ENCODE results near the gene ZNF106.

Gene ZNF106

GRCh38 chr15:42474827-42475226, 16.1 kb downstream of the ZNF106 start:
- TF ChIP-seq ZNF274 (IDR thresholded peaks at IDR 0.05; ENCODE audit: low read depth, low read length) (no peak), YY1 (IDR thresholded peaks at IDR 0.05; ENCODE audit: insufficient read depth, insufficient read length) (no peak), SUZ12 (IDR thresholded peaks at IDR 0.05; ENCODE audit: extremely low read depth, insufficient read depth, insufficient read length) (no peak)
- no peaks in the 10 kb centered on the region for H3K9me3 ChIP-seq (ENCODE audit: insufficient read depth, low read length)
- no peak for DNase-seq (ENCODE audit: low read depth, low spot score)

GRCh38 chr15:42471002-42471401, 19.9 kb downstream of the ZNF106 start:
- no peak for DNase-seq (ENCODE audit: low read depth, low spot score)
- Histone ChIP-seq H3K36me3 (ENCODE audit: insufficient read depth, insufficient read length, low read length) (peaks cover 7% of the 10 kb centered on the region), H3K4me3 (ENCODE audit: insufficient read length, low read depth) (no peak overlapping the region), H3K9ac (ENCODE audit: insufficient read length, low read depth) (no peak overlapping the region), H3K9me3 (ENCODE audit: insufficient read depth, low read length) (no peaks in the 10 kb centered on the region), H3K4me1 (ENCODE audit: insufficient read depth, insufficient read length) (no peaks in the 10 kb centered on the region), H3K27me3 (ENCODE audit: insufficient read depth, insufficient read length) (no peaks in the 10 kb centered on the region)
- no peak for TF ChIP-seq ZNF274 (IDR thresholded peaks at IDR 0.05; ENCODE audit: low read depth, low read length)
- no peak for TF ChIP-seq SUZ12 (IDR thresholded peaks at IDR 0.05; ENCODE audit: extremely low read depth, insufficient read depth, insufficient read length)
- no peak for TF ChIP-seq YY1 (IDR thresholded peaks at IDR 0.05; ENCODE audit: insufficient read depth, insufficient read length)

More at GRCh38 chr15:42474827-42475226, 16.1 kb downstream of the ZNF106 start:
- H3K27me3 ChIP-seq (ENCODE audit: insufficient read depth, insufficient read length): no peaks in the 10 kb centered on the region
- peaks cover 7% of the 10 kb centered on the region for H3K36me3 ChIP-seq (ENCODE audit: insufficient read depth, insufficient read length, low read length)
- no peak overlapping the region for H3K4me3 ChIP-seq (ENCODE audit: insufficient read length, low read depth)
- H3K9ac ChIP-seq (ENCODE audit: insufficient read length, low read depth): no peak overlapping the region
- no peaks in the 10 kb centered on the region for H3K4me1 ChIP-seq (ENCODE audit: insufficient read depth, insufficient read length)

DNA sequence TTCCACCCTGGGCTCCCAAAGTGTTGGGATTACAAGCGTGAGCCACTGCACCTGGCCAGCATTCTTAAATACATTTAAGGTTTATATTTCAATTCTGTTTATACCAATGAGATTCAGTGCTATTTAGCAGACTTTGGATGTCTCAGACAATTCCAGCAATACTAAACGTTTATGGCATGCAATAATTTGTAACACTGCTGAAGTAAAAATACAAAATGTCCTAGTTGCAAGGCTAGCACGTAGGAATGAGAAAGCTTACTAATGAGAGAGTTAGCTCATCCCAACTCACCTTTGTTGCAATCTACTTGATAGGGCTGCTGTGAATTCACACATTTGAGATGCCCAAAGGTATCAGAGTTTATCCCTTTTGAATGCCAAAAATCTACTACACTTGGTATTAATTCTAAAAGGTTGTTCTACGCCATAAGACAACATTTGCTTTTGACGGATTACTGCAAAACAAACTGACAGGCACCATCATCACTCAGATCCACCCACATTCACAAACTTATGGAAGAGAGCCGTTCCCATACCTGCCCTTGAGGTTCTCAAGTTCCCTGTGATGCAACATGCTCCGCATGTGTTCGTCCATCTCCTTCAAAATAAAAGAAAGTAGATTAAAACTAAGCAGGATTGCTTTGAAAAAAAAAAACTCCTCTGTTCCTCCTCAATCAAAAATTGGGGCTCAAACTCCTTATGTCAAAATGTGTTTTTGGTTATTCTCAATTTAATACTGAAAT, 25.3 kb downstream of the ZNF106 start:
- H3K4me1 ChIP-seq (ENCODE audit: insufficient read depth, insufficient read length): no peaks in the 10 kb centered on the region
- H3K4me3 ChIP-seq (ENCODE audit: insufficient read length, low read depth): no peak overlapping the region
- no peaks in the 10 kb centered on the region for H3K9me3 ChIP-seq (ENCODE audit: insufficient read depth, low read length)
- no peak for DNase-seq (ENCODE audit: low read depth, low spot score)
- peaks cover 15% of the 10 kb centered on the region for H3K36me3 ChIP-seq (ENCODE audit: insufficient read depth, insufficient read length, low read length)
- no peaks in the 10 kb centered on the region for H3K27me3 ChIP-seq (ENCODE audit: insufficient read depth, insufficient read length)
- no peak overlapping the region for H3K9ac ChIP-seq (ENCODE audit: insufficient read length, low read depth)
- TF ChIP-seq YY1 (IDR thresholded peaks at IDR 0.05; ENCODE audit: insufficient read depth, insufficient read length): no peak
- no peak for TF ChIP-seq SUZ12 (IDR thresholded peaks at IDR 0.05; ENCODE audit: extremely low read depth, insufficient read depth, insufficient read length)
- TF ChIP-seq ZNF274 (IDR thresholded peaks at IDR 0.05; ENCODE audit: low read depth, low read length): no peak

DNA sequence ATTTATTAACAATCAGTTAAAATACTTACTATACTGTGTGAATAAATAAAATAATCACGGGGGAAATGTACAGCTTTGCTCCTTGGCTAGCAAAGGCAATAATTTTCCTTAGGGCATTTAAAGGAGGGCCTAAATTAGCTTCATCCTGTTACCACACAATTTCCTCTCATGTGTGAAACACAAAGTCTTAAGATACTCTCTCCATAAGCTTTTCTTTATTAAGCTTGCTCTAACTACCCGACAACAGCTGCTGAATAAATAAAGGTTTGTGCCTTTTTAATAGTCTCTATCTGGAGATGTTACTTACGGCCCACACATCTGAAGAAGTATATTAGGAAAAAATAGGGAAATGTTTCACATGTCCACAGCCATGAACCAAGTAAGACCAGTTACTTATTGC, 29.7 kb downstream of the ZNF106 start:
- no peaks in the 10 kb centered on the region for H3K27me3 ChIP-seq (ENCODE audit: insufficient read depth, insufficient read length)
- H3K36me3 ChIP-seq (ENCODE audit: insufficient read depth, insufficient read length, low read length): peaks cover 11% of the 10 kb centered on the region
- H3K9ac ChIP-seq (ENCODE audit: insufficient read length, low read depth): no peak overlapping the region
- no peaks in the 10 kb centered on the region for H3K9me3 ChIP-seq (ENCODE audit: insufficient read depth, low read length)
- TF ChIP-seq YY1 (IDR thresholded peaks at IDR 0.05; ENCODE audit: insufficient read depth, insufficient read length) (no peak), ZNF274 (IDR thresholded peaks at IDR 0.05; ENCODE audit: low read depth, low read length) (no peak), SUZ12 (IDR thresholded peaks at IDR 0.05; ENCODE audit: extremely low read depth, insufficient read depth, insufficient read length) (no peak)
- no peaks in the 10 kb centered on the region for H3K4me1 ChIP-seq (ENCODE audit: insufficient read depth, insufficient read length)
- no peak overlapping the region for H3K4me3 ChIP-seq (ENCODE audit: insufficient read length, low read depth)
- no peak for DNase-seq (ENCODE audit: low read depth, low spot score)

GRCh38 chr15:42457445-42458442, 33.2 kb downstream of the ZNF106 start:
- H3K9me3 ChIP-seq (ENCODE audit: insufficient read depth, low read length): no peaks in the 10 kb centered on the region
- H3K36me3 ChIP-seq (ENCODE audit: insufficient read depth, insufficient read length, low read length): peaks cover 2% of the 10 kb centered on the region
- no peak overlapping the region for H3K9ac ChIP-seq (ENCODE audit: insufficient read length, low read depth)
- no peaks in the 10 kb centered on the region for H3K27me3 ChIP-seq (ENCODE audit: insufficient read depth, insufficient read length)
- no peak overlapping the region for H3K4me3 ChIP-seq (ENCODE audit: insufficient read length, low read depth)
- peak; percentile 76 for DNase-seq (ENCODE audit: low read depth, low spot score)
- TF ChIP-seq ZNF274 (IDR thresholded peaks at IDR 0.05; ENCODE audit: low read depth, low read length) (no peak), YY1 (IDR thresholded peaks at IDR 0.05; ENCODE audit: insufficient read depth, insufficient read length) (no peak), SUZ12 (IDR thresholded peaks at IDR 0.05; ENCODE audit: extremely low read depth, insufficient read depth, insufficient read length) (no peak)
- no peaks in the 10 kb centered on the region for H3K4me1 ChIP-seq (ENCODE audit: insufficient read depth, insufficient read length)

DNA sequence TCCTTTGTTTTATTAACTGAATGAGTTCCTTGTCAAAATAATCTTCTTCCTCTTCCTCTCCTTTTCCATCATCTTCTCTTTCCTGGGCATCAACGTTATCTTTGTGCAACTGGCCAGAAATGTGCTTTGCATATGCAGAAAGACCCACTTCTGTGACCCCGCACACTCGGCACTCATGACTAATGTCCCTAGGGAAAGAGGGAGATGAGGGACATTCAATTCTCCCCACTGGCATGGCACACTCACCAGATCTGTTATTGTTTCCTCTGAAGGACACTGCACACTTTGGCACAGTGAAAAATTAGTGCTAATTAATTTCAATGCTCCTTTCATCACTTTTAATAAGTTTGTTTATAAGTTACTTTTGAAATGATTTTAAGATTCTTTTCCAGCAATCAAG, 34.0 kb downstream of the ZNF106 start:
- TF ChIP-seq ZNF274 (IDR thresholded peaks at IDR 0.05; ENCODE audit: low read depth, low read length) (no peak), YY1 (IDR thresholded peaks at IDR 0.05; ENCODE audit: insufficient read depth, insufficient read length) (no peak), SUZ12 (IDR thresholded peaks at IDR 0.05; ENCODE audit: extremely low read depth, insufficient read depth, insufficient read length) (no peak)
- Histone ChIP-seq H3K27me3 (ENCODE audit: insufficient read depth, insufficient read length) (no peaks in the 10 kb centered on the region), H3K4me1 (ENCODE audit: insufficient read depth, insufficient read length) (no peaks in the 10 kb centered on the region), H3K4me3 (ENCODE audit: insufficient read length, low read depth) (no peak overlapping the region), H3K36me3 (ENCODE audit: insufficient read depth, insufficient read length, low read length) (no peaks in the 10 kb centered on the region), H3K9ac (ENCODE audit: insufficient read length, low read depth) (no peak overlapping the region), H3K9me3 (ENCODE audit: insufficient read depth, low read length) (no peaks in the 10 kb centered on the region)
- no peak for DNase-seq (ENCODE audit: low read depth, low spot score)

DNA sequence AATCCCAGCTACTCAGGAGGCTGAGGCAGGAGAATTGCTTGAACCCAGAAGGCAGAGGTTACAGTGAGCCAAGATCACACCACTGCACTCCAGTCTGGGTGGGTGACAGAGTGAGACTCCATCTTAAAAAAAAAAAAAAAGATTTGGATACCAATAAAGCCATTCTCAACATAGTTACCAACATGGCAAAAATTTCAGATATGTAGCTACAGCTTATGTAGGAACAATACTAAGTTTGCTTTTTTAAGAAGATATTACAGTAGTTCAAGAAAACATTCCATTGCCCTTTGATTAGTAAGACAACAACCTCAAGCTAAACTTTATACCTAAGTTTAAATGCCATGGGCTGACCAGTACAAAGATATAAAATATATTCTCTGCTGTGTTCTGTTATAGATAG, 34.4 kb downstream of the ZNF106 start:
- TF ChIP-seq ZNF274 (IDR thresholded peaks at IDR 0.05; ENCODE audit: low read depth, low read length): no peak
- no peak for TF ChIP-seq SUZ12 (IDR thresholded peaks at IDR 0.05; ENCODE audit: extremely low read depth, insufficient read depth, insufficient read length)
- no peak for TF ChIP-seq YY1 (IDR thresholded peaks at IDR 0.05; ENCODE audit: insufficient read depth, insufficient read length)
- Histone ChIP-seq H3K9me3 (ENCODE audit: insufficient read depth, low read length) (no peaks in the 10 kb centered on the region), H3K4me3 (ENCODE audit: insufficient read length, low read depth) (no peak overlapping the region), H3K27me3 (ENCODE audit: insufficient read depth, insufficient read length) (no peaks in the 10 kb centered on the region), H3K4me1 (ENCODE audit: insufficient read depth, insufficient read length) (no peaks in the 10 kb centered on the region), H3K36me3 (ENCODE audit: insufficient read depth, insufficient read length, low read length) (peaks cover 3% of the 10 kb centered on the region), H3K9ac (ENCODE audit: insufficient read length, low read depth) (no peak overlapping the region)
- no peak for DNase-seq (ENCODE audit: low read depth, low spot score)

All from NT2/D1 (cell line).